K562 (cell line): ENCODE measurements around the gene AANAT. TPM values are rescaled to one million over a fixed set of nuclear protein-coding genes. Genes with fewer than 3 reads are reported as not detected.
A peak's percentile ranks its signal among the peaks of the same experiment; 100 is the strongest.

Experiments
- ATAC-seq: fragments of 200-7000 bp; cut with Tn5 transposase; 3 replicates; pipeline ENCODE4 v1.9.1; 2020; ENCODE audit warnings: moderate library complexity
- BruUV-seq: library from RNA; stranded (reverse); fragments of 400-500 nt; replicated peaks from 2 replicates; lab custom pipeline; 2021; lab: Mats Ljungman, UMichigan
- CTCF ChIA-PET: fragments of 300-600 bp; formaldehyde crosslinking; extraction: SDS; loops from one replicate; lab custom pipeline; 2021; ENCODE audit warnings: low intra/inter-chr PET ratio; lab: Yijun Ruan, JAX
- POLR2A ChIA-PET: fragments of 300-600, 350-650 bp; sonication (Branson Sonifier 250); formaldehyde crosslinking; extraction: SDS; loops from one replicate; lab custom pipeline; 2021; ENCODE audit warnings: antibody characterized with exemption, inconsistent platforms; lab: Yijun Ruan, JAX
- DNase-seq, 4 experiments: peaks; one replicate each; pipeline versions ENCODE4 v3.0.0 to v3.0.0-alpha.2; 2011 to 2018; ENCODE audit warnings: low spot score in 3 of 4, mixed read lengths in 3 of 4; ENCODE audit errors: extremely low read depth in 1 of 4
- FAIRE-seq: peaks from 2 replicates; lab custom pipeline; 2011; peaks lifted over from hg19 to GRCh38; lab: Jason Lieb, UNC
- H2AFZ ChIP-seq: 2 replicates; pipeline ENCODE4 v1.6.0; 2011; ENCODE audit warnings: low read depth, low read length, control low read depth, inconsistent platforms
- H3K27ac ChIP-seq: fragments of 200-600 bp; 3 replicates; pipeline ENCODE4 v1.8.0; 2011; ENCODE audit warnings: low read depth, mild to moderate bottlenecking, control low read depth, inconsistent platforms, low read length, moderate library complexity, mixed read lengths; ENCODE audit errors: extremely low read depth
- H3K27me3 ChIP-seq, 2 experiments: fragments of 300-600 bp in 1 of 2; 2 replicates in 1 of 2; 3 replicates in 1 of 2; pipeline versions ENCODE4 v1.6.0 to v1.8.0; 2011; ENCODE audit warnings: inconsistent platforms in 2 of 2, low read length in 2 of 2, mild to moderate bottlenecking in 1 of 2, mixed read lengths in 1 of 2, moderate library complexity in 1 of 2; ENCODE audit not compliant: control insufficient read depth in 2 of 2, insufficient read depth in 2 of 2
- H3K36me3 ChIP-seq: fragments of 300-600 bp; 3 replicates; pipeline ENCODE4 v1.8.0; 2011; ENCODE audit warnings: mild to moderate bottlenecking, low read length, inconsistent platforms; ENCODE audit not compliant: control insufficient read depth, insufficient read depth
- H3K4me1 ChIP-seq, 2 experiments: fragments of 200-600 bp in 1 of 2; replicated peaks in 1 of 2; 2 replicates in 1 of 2; 3 replicates in 1 of 2; pipeline versions ENCODE4 v1.5.1 to v1.8.0; 2011; ENCODE audit warnings: inconsistent platforms in 2 of 2, low read length in 2 of 2, mild to moderate bottlenecking in 1 of 2, mixed read lengths in 1 of 2, moderate library complexity in 1 of 2; ENCODE audit not compliant: control insufficient read depth in 2 of 2, insufficient read depth in 2 of 2
- H3K4me2 ChIP-seq: 2 replicates; pipeline ENCODE4 v1.6.1; 2011; ENCODE audit warnings: low read length, control low read depth, inconsistent platforms, mixed read lengths; ENCODE audit not compliant: insufficient read depth
- H3K4me3 ChIP-seq: fragments of 200-600 bp; sonication (generic), shearing (Covaris generic); 2 replicates; pipeline ENCODE4 v1.5.1; 2016; ENCODE audit warnings: control low read depth, inconsistent platforms
- H3K79me2 ChIP-seq: fragments of 200-600 bp; 3 replicates; pipeline ENCODE4 v1.8.0; 2011; ENCODE audit warnings: low read length, inconsistent platforms; ENCODE audit not compliant: control insufficient read depth, insufficient read depth
- H3K9ac ChIP-seq, 2 experiments: 2 replicates each; pipeline versions ENCODE4 v1.6.0 to v1.6.1; 2011; ENCODE audit warnings: low read depth in 2 of 2, low read length in 2 of 2, control low read depth in 1 of 2, inconsistent platforms in 1 of 2, mild to moderate bottlenecking in 1 of 2, mixed read lengths in 1 of 2; ENCODE audit not compliant: insufficient read depth in 1 of 2
- H3K9me1 ChIP-seq: one replicate; pipeline ENCODE4 v1.6.0; 2011; ENCODE audit warnings: inconsistent platforms, mild to moderate bottlenecking, low read length, moderate library complexity; ENCODE audit not compliant: control insufficient read depth, insufficient read depth
- H3K9me3 ChIP-seq: replicated peaks from 2 replicates; pipeline ENCODE4 v1.5.1; 2011; ENCODE audit warnings: low read depth, low read length, inconsistent platforms; ENCODE audit not compliant: control insufficient read depth, insufficient read depth
- H4K20me1 ChIP-seq: replicated peaks from 2 replicates; pipeline ENCODE4 v1.6.1; 2011; ENCODE audit warnings: low read length, inconsistent platforms, mixed read lengths; ENCODE audit not compliant: control insufficient read depth, insufficient read depth
- BCOR ChIP-seq: fragments of 450-650 bp; IDR thresholded peaks from 2 replicates; pipeline ENCODE4 v1.6.1; 2016
- BDP1 ChIP-seq: IDR thresholded peaks from 3 replicates; pipeline ENCODE4 v1.6.1; 2011; ENCODE audit not compliant: insufficient read length, insufficient read depth
- BRF1 ChIP-seq: IDR thresholded peaks from 3 replicates; pipeline ENCODE4 v1.6.1; 2011; ENCODE audit warnings: borderline replicate concordance, mild to moderate bottlenecking; ENCODE audit not compliant: insufficient read length; ENCODE audit errors: extremely low read depth
- EP400 ChIP-seq: fragments of 450-650 bp; IDR thresholded peaks from 2 replicates; pipeline ENCODE4 v1.6.1; 2017; ENCODE audit warnings: antibody characterized with exemption, mild to moderate bottlenecking, moderate library complexity
- KDM1A ChIP-seq, 2 experiments: fragments of 450-650 bp; IDR thresholded peaks; 2 replicates each; pipeline ENCODE4 v1.6.1; 2016; ENCODE audit warnings: mild to moderate bottlenecking in 2 of 2
- RBM14 ChIP-seq: fragments of 200-400 bp; formaldehyde crosslinking; IDR thresholded peaks from 2 replicates; pipeline ENCODE4 v1.6.1; 2018; ENCODE audit warnings: low read depth, mild to moderate bottlenecking, low read length, moderate library complexity, borderline replicate concordance; ENCODE audit not compliant: insufficient read depth
- RNF2 ChIP-seq: sonication (generic); IDR thresholded peaks from 2 replicates; pipeline ENCODE4 v1.6.1; 2016
- SMARCA4 ChIP-seq: fragments of 450-650 bp; IDR thresholded peaks from 2 replicates; pipeline ENCODE4 v1.6.1; 2016
- ZBTB12 ChIP-seq: fragments of 250-450 bp; sonication (Bioruptor Pico); IDR thresholded peaks from 2 replicates; pipeline ENCODE4 v1.4.0; 2020
- ZNF212 ChIP-seq: fragments of 450-650 bp; formaldehyde crosslinking; IDR thresholded peaks from 2 replicates; pipeline ENCODE4 v1.4.0; 2020; ENCODE audit warnings: mild to moderate bottlenecking
- ZNF217 ChIP-seq: sonication (generic); formaldehyde crosslinking; IDR thresholded peaks from 2 replicates; pipeline ENCODE4 v1.8.0; 2022; ENCODE audit warnings: mild to moderate bottlenecking, missing genetic modification reagents
- ZNF324 ChIP-seq: fragments of 250-450 bp; sonication (Bioruptor Pico); IDR thresholded peaks from 2 replicates; pipeline ENCODE4 v1.4.0; 2020; ENCODE audit warnings: mild to moderate bottlenecking
- ZZZ3 ChIP-seq: fragments of 450-650 bp; IDR thresholded peaks from 2 replicates; pipeline ENCODE4 v1.6.1; 2016; ENCODE audit warnings: antibody characterized with exemption, mild to moderate bottlenecking, moderate library complexity
- WGBS: fragments of 100-300 bp; shearing (Covaris generic); methylation state at CpG from one replicate; pipeline ENCODE4 v1.1.6; 2016; ENCODE audit warnings: low coverage, mixed read lengths; ENCODE audit not compliant: insufficient coverage; ENCODE audit errors: missing lambda C conversion rate; 5-methylcytosine and 5-hydroxymethylcytosine counted together
- in situ Hi-C: fragments of 300-500 bp; cut with MboI; formaldehyde crosslinking; loops from 4 replicates; pipeline ENCODE4 v1.15.0; 2018; ENCODE audit warnings: inconsistent platforms, mixed read lengths
- intact Hi-C: fragments of 100-400 bp; cut with micrococcal nuclease; formaldehyde crosslinking; loops from 2 replicates; pipeline ENCODE4 v1.14.2; 2022
- polyA plus RNA-seq, 8 experiments: library from polyadenylated mRNA; depleted of rRNA in 4 of 8; stranded (reverse) in 5 of 8; unstranded in 3 of 8; fragments of >200 nt; fragmentation: Nextera tagmentation in 2 of 8; fragmentation: Illumina TruSeq in 1 of 8; extraction: Ambion mirVana in 2 of 8; extraction: Trizol in 1 of 8; gene quantifications; 2 replicates each; pipeline versions ENCODE4 v1.2.1 to v1.2.3, GENCODE V29; 2011 to 2014; ENCODE audit warnings: inconsistent platforms in 1 of 8, missing spikeins in 1 of 8
- total RNA-seq, 7 experiments: library from RNA; depleted of rRNA in 6 of 7; stranded (reverse); fragments of >200 nt in 6 of 7; fragmentation: Illumina TruSeq in 2 of 7; extraction: Trizol in 2 of 7; gene quantifications; 2 replicates each; pipeline versions ENCODE4 v1.2.1 to v1.2.3, GENCODE V29; 2011 to 2021; ENCODE audit warnings: low replicate concordance in 1 of 7

Gene AANAT
- total and polyA plus RNA-seq, 9 of the 15 experiments (the other 6 are each of a cell fraction or from before 2014, with no cell fraction given), result not detected

- BruUV-seq, result no TSS peak
- Histone ChIP-seq H3K4me3 (no peak overlapping the region), H3K79me2 (no peaks in the 10 kb centered on the region; the same call in 2 of the 3 replicates), H4K20me1 (no peaks in the 10 kb centered on the region), H3K9ac (no peak overlapping the region), H3K4me1 (peaks cover 12 to 24% of the 10 kb centered on the region in 2 experiments; a peak in 4 of 5 replicates), H3K9me3 (no peaks in the 10 kb centered on the region), H3K27ac (no peak overlapping the region)
- intact Hi-C loops (no loop called here), in situ Hi-C loops (no loop called here)
- no peak for FAIRE-seq
- peak; percentile 67; the same call in 1 of the 2 replicates for TF ChIP-seq BCOR
- peak in 1 of 2 experiments; percentile 49; a peak in 1 of 4 replicates for TF ChIP-seq KDM1A (IDR thresholded peaks at IDR 0.05)
- no peak for TF ChIP-seq ZZZ3
- TF ChIP-seq, all 486 proteins: peak for 2
- no peak overlapping the region for H3K4me2 ChIP-seq
- H3K27me3 ChIP-seq, result no peaks in the 10 kb centered on the region; a peak in 2 of 5 replicates
- CTCF ChIA-PET, result no interaction called here
- ATAC-seq, result no peak
- WGBS, result 73% methylated on average over 22 of the region's 22 CpGs
- H3K9me1 ChIP-seq, result no peaks in the 10 kb centered on the region
- H3K36me3 ChIP-seq, result no peaks in the 10 kb centered on the region
- DNase-seq, result no peak
- no peak overlapping the region for H2AFZ ChIP-seq
- POLR2A ChIA-PET, result interaction anchor here (0.6 kb wide), 1 partner anchor 33 kb away, joined by 3 read pairs; no protein-coding TSS in a partner anchor
Measured at GRCh38 chr17:76487451-76488192, 20.2 kb downstream of the AANAT start.

- no peak overlapping the region for H2AFZ ChIP-seq
- ATAC-seq, result no peak
- 52% methylated on average over 10 of the region's 10 CpGs for WGBS
- H3K9me1 ChIP-seq, result no peaks in the 10 kb centered on the region
- H3K9ac ChIP-seq, result peak overlapping the region in 1 of 2 experiments; percentile 48; a peak in 1 of 4 replicates
- H3K27me3 ChIP-seq, result peaks cover 0 to 10% of the 10 kb centered on the region in 2 experiments; a peak in 2 of 5 replicates
- CTCF ChIA-PET, result no interaction called here
- intact Hi-C loops (no loop called here), in situ Hi-C loops (no loop called here)
- no peaks in the 10 kb centered on the region for H3K9me3 ChIP-seq
- FAIRE-seq, result no peak
- H3K79me2 ChIP-seq, result no peaks in the 10 kb centered on the region; the same call in 2 of the 3 replicates
- DNase-seq, result no peak
- no peaks in the 10 kb centered on the region for H3K36me3 ChIP-seq
- no TSS peak for BruUV-seq
- H3K27ac ChIP-seq, result no peak overlapping the region
- peaks cover 9 to 40% of the 10 kb centered on the region in 2 experiments; a peak in 4 of 5 replicates for H3K4me1 ChIP-seq
- POLR2A ChIA-PET, result interaction anchor here (0.6 to 1.4 kb wide), 6 partner anchors 9 to 246 kb away, joined by 3 to 7 read pairs (median 4); no protein-coding TSS in a partner anchor
- 0 out of 2 replicates have a peak, but pooled peaks cover 3% of the 10 kb centered on the region for H4K20me1 ChIP-seq
- no peak for TF ChIP-seq SMARCA4
- TF ChIP-seq BDP1, result no peak
- no peak for TF ChIP-seq RNF2
- no peak for TF ChIP-seq BRF1
- TF ChIP-seq ZNF217 (CRISPR knock-in tag), result no peak
- no peak for TF ChIP-seq ZNF324 (CRISPR knock-in tag)
- no peak for TF ChIP-seq ZBTB12
- TF ChIP-seq RBM14, result no peak
- TF ChIP-seq ZNF212 (CRISPR knock-in tag), result no peak
- TF ChIP-seq BCOR, result no peak
- TF ChIP-seq EP400, result no peak
- no peak overlapping the region for H3K4me2 ChIP-seq
- no peak overlapping the region for H3K4me3 ChIP-seq
Measured at GRCh38 chr17:76490112-76490710, 22.8 kb downstream of the AANAT start.
